ENCODE measurements around the gene KIR2DL1.
"Not testable (repeated sequence)": the region's sequence is repeated elsewhere in the genome, so short reads cannot be mapped to it uniquely, and the experiment has no call there.

Gene KIR2DL1

GRCh38 chr19:54770511-54770910 lies 918 bp downstream of the KIR2DL1 start:
- H3K4me3 ChIP-seq (ENCODE audit: low read length), result not testable (repeated sequence)

GRCh38 chr19:54771018-54771960 lies 1.7 kb downstream of the KIR2DL1 start:
- not testable (repeated sequence) for H3K4me3 ChIP-seq (ENCODE audit: low read length)

DNA sequence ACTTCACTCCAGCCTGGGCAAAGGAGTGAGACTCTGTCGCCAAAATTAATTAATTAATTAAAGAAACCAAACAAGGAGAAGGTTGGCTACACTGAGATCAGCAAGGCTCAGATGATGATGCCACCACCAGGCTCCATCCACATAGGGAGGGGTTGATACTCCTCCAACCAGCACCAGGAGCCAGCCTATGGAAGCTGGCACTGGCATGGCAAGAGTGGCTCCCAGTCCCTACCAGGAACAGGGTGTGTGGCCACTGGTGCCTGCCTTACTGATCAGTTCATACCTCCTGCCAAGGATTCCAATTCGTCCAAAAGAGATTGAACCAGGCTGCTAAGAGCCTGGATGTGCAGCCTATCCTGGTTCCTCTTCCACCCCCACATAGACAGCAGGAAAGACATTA lies 3.1 kb downstream of the KIR2DL1 start:
- H3K4me3 ChIP-seq (ENCODE audit: low read length), result not testable (repeated sequence)

DNA sequence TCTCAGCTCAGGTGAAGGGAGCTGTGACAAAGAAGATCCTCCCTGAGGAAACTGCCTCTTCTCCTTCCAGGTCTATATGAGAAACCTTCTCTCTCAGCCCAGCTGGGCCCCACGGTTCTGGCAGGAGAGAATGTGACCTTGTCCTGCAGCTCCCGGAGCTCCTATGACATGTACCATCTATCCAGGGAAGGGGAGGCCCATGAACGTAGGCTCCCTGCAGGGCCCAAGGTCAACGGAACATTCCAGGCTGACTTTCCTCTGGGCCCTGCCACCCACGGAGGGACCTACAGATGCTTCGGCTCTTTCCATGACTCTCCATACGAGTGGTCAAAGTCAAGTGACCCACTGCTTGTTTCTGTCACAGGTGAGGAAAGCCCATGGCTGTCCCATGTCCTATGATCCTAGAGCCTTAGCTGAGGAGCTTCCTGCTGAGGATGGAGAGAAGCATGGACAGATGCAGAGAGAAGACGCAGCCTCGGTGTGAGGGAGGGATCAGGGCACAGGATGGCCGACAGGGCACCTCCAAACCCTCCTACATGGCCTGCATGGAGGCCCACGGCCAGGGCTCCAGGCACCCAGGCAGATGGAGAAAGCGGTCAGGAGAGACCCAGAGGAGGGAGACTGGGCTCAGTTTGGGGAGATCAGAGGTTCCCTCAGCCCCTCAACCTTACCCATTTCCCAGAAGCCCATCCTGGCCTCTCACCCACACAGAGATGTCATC lies 5.7 kb downstream of the KIR2DL1 start:
- H3K4me3 ChIP-seq (ENCODE audit: low read length), result not testable (repeated sequence)

- H3K4me3 ChIP-seq (ENCODE audit: low read length), result not testable (repeated sequence)
These were observed 6.2 kb downstream of the KIR2DL1 start for GRCh38 chr19:54775830-54776229.

GRCh38 chr19:54777851-54778250 lies 8.3 kb downstream of the KIR2DL1 start:
- H3K4me3 ChIP-seq (ENCODE audit: low read length), result not testable (repeated sequence)

DNA sequence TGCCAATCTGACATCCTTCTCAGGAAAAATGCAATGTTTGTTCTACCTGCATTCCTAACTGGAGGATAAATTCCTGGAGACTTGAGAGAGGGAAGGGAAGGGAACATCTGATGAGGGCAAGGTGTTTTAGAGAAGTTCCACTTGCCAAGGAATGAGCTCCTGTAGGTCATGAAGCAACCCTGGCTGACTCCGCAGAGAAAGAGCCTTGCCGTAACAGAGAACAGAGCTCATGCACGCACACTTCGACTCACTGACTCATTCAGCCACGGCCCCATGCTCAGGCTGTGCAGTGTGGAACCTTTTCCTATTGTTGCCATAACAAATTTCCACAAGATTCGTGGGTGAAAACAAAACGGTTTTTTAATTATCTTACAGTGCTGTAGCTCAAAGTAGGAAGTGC lies 9.3 kb downstream of the KIR2DL1 start:
- not testable (repeated sequence) for H3K4me3 ChIP-seq (ENCODE audit: low read length)

DNA sequence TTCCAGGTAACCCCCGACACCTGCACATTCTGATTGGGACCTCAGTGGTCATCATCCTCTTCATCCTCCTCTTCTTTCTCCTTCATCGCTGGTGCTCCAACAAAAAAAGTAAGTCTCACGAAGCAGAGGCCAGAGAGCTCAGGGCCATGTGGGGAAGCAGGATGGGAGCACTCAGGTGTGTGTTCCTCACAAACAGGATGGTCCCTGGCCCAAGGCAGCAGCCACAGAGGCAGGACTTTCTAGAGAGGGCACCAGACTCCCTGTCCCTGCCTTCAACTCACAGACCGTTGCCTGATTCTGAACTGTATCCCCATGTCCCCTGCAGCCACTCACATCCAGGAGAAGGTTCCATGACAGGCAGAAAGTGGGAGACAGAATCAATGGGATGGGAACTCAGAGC lies 13.3 kb downstream of the KIR2DL1 start:
- not testable (repeated sequence) for H3K4me3 ChIP-seq (ENCODE audit: low read length)

DNA sequence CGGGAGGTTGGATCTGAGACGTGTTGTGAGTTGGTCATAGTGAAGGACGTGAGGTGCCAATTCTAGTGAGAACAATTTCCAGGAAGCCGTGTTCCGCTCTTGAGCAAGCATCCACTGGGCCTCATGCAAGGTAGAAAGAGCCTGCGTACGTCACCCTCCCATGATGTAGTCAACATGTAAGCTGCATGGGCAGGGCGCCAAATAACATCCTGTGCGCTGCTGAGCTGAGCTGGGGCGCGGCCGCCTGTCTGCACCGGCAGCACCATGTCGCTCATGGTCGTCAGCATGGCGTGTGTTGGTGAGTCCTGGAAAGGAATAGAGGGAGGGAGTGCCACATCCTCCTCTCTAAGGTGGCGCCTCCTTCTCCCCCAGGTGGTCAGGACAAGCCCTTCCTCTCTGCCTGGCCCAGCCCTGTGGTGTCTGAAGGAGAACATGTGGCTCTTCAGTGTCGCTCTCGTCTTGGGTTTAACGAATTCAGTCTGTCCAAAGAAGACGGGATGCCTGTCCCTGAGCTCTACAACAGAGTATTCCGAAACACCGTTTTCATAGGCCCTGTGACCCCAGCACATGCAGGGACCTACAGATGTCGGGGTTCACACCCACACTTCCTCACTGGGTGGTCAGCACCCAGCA lies 16.6 kb downstream of the KIR2DL1 start:
- H3K4me3 ChIP-seq (ENCODE audit: low read length), result not testable (repeated sequence)

DNA sequence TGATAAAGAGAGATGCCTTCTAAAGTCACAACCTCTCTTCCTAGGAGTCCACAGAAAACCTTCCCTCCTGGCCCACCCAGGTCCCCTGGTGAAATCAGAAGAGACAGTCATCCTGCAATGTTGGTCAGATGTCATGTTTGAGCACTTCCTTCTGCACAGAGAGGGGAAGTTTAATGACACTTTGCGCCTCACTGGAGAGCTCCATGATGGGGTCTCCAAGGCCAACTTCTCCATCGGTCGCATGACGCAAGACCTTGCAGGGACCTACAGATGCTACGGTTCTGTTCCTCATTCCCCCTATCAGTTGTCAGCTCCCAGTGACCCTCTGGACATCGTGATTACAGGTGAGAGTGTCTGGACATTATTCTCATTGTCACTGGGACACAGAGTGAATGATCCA lies 18.6 kb downstream of the KIR2DL1 start:
- not testable (repeated sequence) for H3K4me3 ChIP-seq (ENCODE audit: low read length)

- no peak for TF ChIP-seq ZNF274 (IDR thresholded peaks at IDR 0.05; ENCODE audit: low read depth, low read length)
These were observed 21.1 kb downstream of the KIR2DL1 start for GRCh38 chr19:54790711-54791110.

GRCh38 chr19:54791476-54791875 lies 21.9 kb downstream of the KIR2DL1 start:
- no peak for TF ChIP-seq ZNF274 (IDR thresholded peaks at IDR 0.05; ENCODE audit: low read depth, low read length)
- H3K4me3 ChIP-seq (ENCODE audit: low read length), result no peak overlapping the region

More at GRCh38 chr19:54790711-54791110, 21.1 kb downstream of the KIR2DL1 start:
- no peak overlapping the region for H3K4me3 ChIP-seq (ENCODE audit: low read length)

DNA sequence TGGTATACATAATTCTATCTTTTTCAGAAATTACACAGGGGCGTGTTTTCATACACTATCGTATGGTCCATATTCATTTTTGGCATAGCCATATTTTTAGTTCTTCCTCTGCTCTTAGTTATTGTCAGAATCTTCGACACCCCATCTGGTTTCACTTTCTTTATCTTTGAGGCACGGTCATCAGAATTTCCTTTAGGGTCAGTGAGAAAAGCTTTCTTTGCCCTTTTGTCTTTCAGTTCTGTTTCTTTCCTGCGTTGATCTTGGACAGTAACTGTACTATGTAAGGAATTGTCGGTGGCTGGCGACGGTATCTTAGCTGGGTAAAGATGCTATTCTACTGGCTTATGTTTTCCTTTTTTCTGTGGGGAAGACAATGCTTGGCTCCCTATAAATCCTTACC lies 23.2 kb downstream of the KIR2DL1 start:
- H3K4me3 ChIP-seq (ENCODE audit: low read length), result peak overlapping the region; percentile 47; the same call in 1 of the 2 replicates

GRCh38 chr19:54795758-54796157 lies 26.2 kb downstream of the KIR2DL1 start:
- TF ChIP-seq ZNF274 (IDR thresholded peaks at IDR 0.05; ENCODE audit: low read depth, low read length), result no peak
- H3K4me3 ChIP-seq (ENCODE audit: low read length), result no peak overlapping the region

More for the DNA sequence above, 23.2 kb downstream of the KIR2DL1 start:
- TF ChIP-seq ZNF274 (IDR thresholded peaks at IDR 0.05; ENCODE audit: low read depth, low read length), result no peak

DNA sequence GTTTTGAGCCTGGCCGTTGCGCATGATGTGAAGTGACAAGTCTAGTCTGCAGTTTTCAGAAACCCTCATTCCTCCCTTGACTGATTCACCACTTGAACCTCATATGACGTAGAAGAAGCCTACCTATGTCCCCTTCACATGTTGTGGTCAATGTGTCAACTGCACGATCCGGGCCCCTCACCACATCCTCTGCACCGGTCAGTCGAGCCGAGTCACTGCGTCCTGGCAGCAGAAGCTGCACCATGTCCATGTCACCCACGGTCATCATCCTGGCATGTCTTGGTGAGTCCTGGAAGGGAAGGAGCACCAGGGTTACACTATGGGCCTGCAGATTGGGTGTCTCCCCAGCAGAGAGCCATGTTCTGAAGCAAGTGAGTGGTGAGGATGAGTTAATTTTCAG lies 33.8 kb downstream of the KIR2DL1 start, which contains the start of gene KIR2DL4:
KIR2DL4 (plus strand) TSS at position 201 of the 400 bp plus-strand sequence; CDS start at position 243, 42 bp downstream.
- no peak for TF ChIP-seq ZNF274 (IDR thresholded peaks at IDR 0.05; ENCODE audit: low read depth, low read length)
- no peak within 1 kb of the TSS for H3K4me3 ChIP-seq (ENCODE audit: low read length)
